Measurements from ENCODE around the gene IL7R.
"Not testable (repeated sequence)": the region's sequence is repeated elsewhere in the genome, so short reads cannot be mapped to it uniquely, and the experiment has no call there.

Gene IL7R

GRCh38 chr5:35879096-35879495, 22.4 kb downstream of the IL7R start:
- H3K36me3 ChIP-seq (ENCODE audit: insufficient read depth, low read length): no peaks in the 10 kb centered on the region
- no peak overlapping the region for H3K27ac ChIP-seq (ENCODE audit: low read depth, low read length)
- H3K4me1 ChIP-seq (ENCODE audit: insufficient read depth, low read length): no peaks in the 10 kb centered on the region
- H3K4me3 ChIP-seq (ENCODE audit: low read depth in 1 of 2, low read length in 2 of 2): no peak overlapping the region
- H3K9ac ChIP-seq (ENCODE audit: low read length): no peak overlapping the region
- no peaks in the 10 kb centered on the region for H3K9me3 ChIP-seq (ENCODE audit: low read length)
- no peaks in the 10 kb centered on the region for H3K27me3 ChIP-seq (ENCODE audit: control insufficient read depth in 1 of 2, insufficient read depth in 2 of 2, low read length in 2 of 2)

GRCh38 chr5:35879649-35880048, 23.0 kb downstream of the IL7R start:
- Histone ChIP-seq H3K4me1 (ENCODE audit: insufficient read depth, low read length) (no peaks in the 10 kb centered on the region), H3K9me3 (ENCODE audit: low read length) (no peaks in the 10 kb centered on the region), H3K27me3 (ENCODE audit: control insufficient read depth in 1 of 2, insufficient read depth in 2 of 2, low read length in 2 of 2) (no peaks in the 10 kb centered on the region), H3K36me3 (ENCODE audit: insufficient read depth, low read length) (no peaks in the 10 kb centered on the region), H3K27ac (ENCODE audit: low read depth, low read length) (no peak overlapping the region), H3K4me3 (ENCODE audit: low read depth in 1 of 2, low read length in 2 of 2) (no peak overlapping the region), H3K9ac (ENCODE audit: low read length) (no peak overlapping the region)

GRCh38 chr5:35880156-35880555, 23.5 kb downstream of the IL7R start:
- no peaks in the 10 kb centered on the region for H3K9me3 ChIP-seq (ENCODE audit: low read length)
- H3K27ac ChIP-seq (ENCODE audit: low read depth, low read length): no peak overlapping the region
- H3K4me3 ChIP-seq (ENCODE audit: low read depth in 1 of 2, low read length in 2 of 2): no peak overlapping the region
- H3K9ac ChIP-seq (ENCODE audit: low read length): no peak overlapping the region
- H3K36me3 ChIP-seq (ENCODE audit: insufficient read depth, low read length): no peaks in the 10 kb centered on the region
- no peaks in the 10 kb centered on the region for H3K4me1 ChIP-seq (ENCODE audit: insufficient read depth, low read length)
- H3K27me3 ChIP-seq (ENCODE audit: control insufficient read depth in 1 of 2, insufficient read depth in 2 of 2, low read length in 2 of 2): no peaks in the 10 kb centered on the region

- Histone ChIP-seq H3K36me3 (ENCODE audit: insufficient read depth, low read length) (no peaks in the 10 kb centered on the region), H3K9me3 (ENCODE audit: low read length) (no peaks in the 10 kb centered on the region), H3K4me1 (ENCODE audit: insufficient read depth, low read length) (no peaks in the 10 kb centered on the region), H3K27me3 (ENCODE audit: control insufficient read depth in 1 of 2, insufficient read depth in 2 of 2, low read length in 2 of 2) (no peaks in the 10 kb centered on the region), H3K4me3 (ENCODE audit: low read depth in 1 of 2, low read length in 2 of 2) (no peak overlapping the region), H3K27ac (ENCODE audit: low read depth, low read length) (no peak overlapping the region), H3K9ac (ENCODE audit: low read length) (no peak overlapping the region)
Observed at GRCh38 chr5:35881758-35882157, 25.1 kb downstream of the IL7R start.

GRCh38 chr5:35884191-35884769, 27.6 kb downstream of the IL7R start:
- H3K36me3 ChIP-seq (ENCODE audit: insufficient read depth, low read length): no peaks in the 10 kb centered on the region
- H3K9ac ChIP-seq (ENCODE audit: low read length): no peak overlapping the region
- no peaks in the 10 kb centered on the region for H3K4me1 ChIP-seq (ENCODE audit: insufficient read depth, low read length)
- H3K27me3 ChIP-seq (ENCODE audit: control insufficient read depth in 1 of 2, insufficient read depth in 2 of 2, low read length in 2 of 2): no peaks in the 10 kb centered on the region
- no peak overlapping the region for H3K27ac ChIP-seq (ENCODE audit: low read depth, low read length)
- H3K9me3 ChIP-seq (ENCODE audit: low read length): no peaks in the 10 kb centered on the region
- H3K4me3 ChIP-seq (ENCODE audit: low read depth in 1 of 2, low read length in 2 of 2): no peak overlapping the region

- no peaks in the 10 kb centered on the region for H3K27me3 ChIP-seq (ENCODE audit: control insufficient read depth in 1 of 2, insufficient read depth in 2 of 2, low read length in 2 of 2)
- H3K27ac ChIP-seq (ENCODE audit: low read depth, low read length): no peak overlapping the region
- no peak overlapping the region for H3K4me3 ChIP-seq (ENCODE audit: low read depth in 1 of 2, low read length in 2 of 2)
- no peaks in the 10 kb centered on the region for H3K9me3 ChIP-seq (ENCODE audit: low read length)
- no peak overlapping the region for H3K9ac ChIP-seq (ENCODE audit: low read length)
- H3K36me3 ChIP-seq (ENCODE audit: insufficient read depth, low read length): no peaks in the 10 kb centered on the region
- H3K4me1 ChIP-seq (ENCODE audit: insufficient read depth, low read length): no peaks in the 10 kb centered on the region
Observed at GRCh38 chr5:35884773-35885172, 28.1 kb downstream of the IL7R start.

- no peaks in the 10 kb centered on the region for H3K9me3 ChIP-seq (ENCODE audit: low read length)
- H3K4me3 ChIP-seq (ENCODE audit: low read depth in 1 of 2, low read length in 2 of 2): no peak overlapping the region
- no peaks in the 10 kb centered on the region for H3K4me1 ChIP-seq (ENCODE audit: insufficient read depth, low read length)
- no peaks in the 10 kb centered on the region for H3K27me3 ChIP-seq (ENCODE audit: control insufficient read depth in 1 of 2, insufficient read depth in 2 of 2, low read length in 2 of 2)
- H3K27ac ChIP-seq (ENCODE audit: low read depth, low read length): no peak overlapping the region
- H3K9ac ChIP-seq (ENCODE audit: low read length): no peak overlapping the region
- no peaks in the 10 kb centered on the region for H3K36me3 ChIP-seq (ENCODE audit: insufficient read depth, low read length)
Observed at GRCh38 chr5:35886381-35886780, 29.7 kb downstream of the IL7R start.

- Histone ChIP-seq H3K9me3 (ENCODE audit: low read length) (no peaks in the 10 kb centered on the region), H3K27me3 (ENCODE audit: control insufficient read depth in 1 of 2, insufficient read depth in 2 of 2, low read length in 2 of 2) (no peaks in the 10 kb centered on the region), H3K4me3 (ENCODE audit: low read depth in 1 of 2, low read length in 2 of 2) (no peak overlapping the region), H3K36me3 (ENCODE audit: insufficient read depth, low read length) (no peaks in the 10 kb centered on the region), H3K4me1 (ENCODE audit: insufficient read depth, low read length) (no peaks in the 10 kb centered on the region), H3K9ac (ENCODE audit: low read length) (no peak overlapping the region), H3K27ac (ENCODE audit: low read depth, low read length) (no peak overlapping the region)
Observed at GRCh38 chr5:35887321-35888100, 30.8 kb downstream of the IL7R start.

- no peak overlapping the region for H3K9ac ChIP-seq (ENCODE audit: low read length)
- no peak overlapping the region for H3K27ac ChIP-seq (ENCODE audit: low read depth, low read length)
- H3K27me3 ChIP-seq (ENCODE audit: control insufficient read depth in 1 of 2, insufficient read depth in 2 of 2, low read length in 2 of 2): no peaks in the 10 kb centered on the region
- no peaks in the 10 kb centered on the region for H3K36me3 ChIP-seq (ENCODE audit: insufficient read depth, low read length)
- H3K4me3 ChIP-seq (ENCODE audit: low read depth in 1 of 2, low read length in 2 of 2): no peak overlapping the region
- no peaks in the 10 kb centered on the region for H3K4me1 ChIP-seq (ENCODE audit: insufficient read depth, low read length)
- no peaks in the 10 kb centered on the region for H3K9me3 ChIP-seq (ENCODE audit: low read length)
Observed at GRCh38 chr5:35890021-35891020, 33.6 kb downstream of the IL7R start.

- not testable (repeated sequence) for H3K4me3 ChIP-seq (ENCODE audit: low read depth in 1 of 2, low read length in 2 of 2); H3K4me1 ChIP-seq (ENCODE audit: insufficient read depth, low read length); H3K27me3 ChIP-seq (ENCODE audit: control insufficient read depth in 1 of 2, insufficient read depth in 2 of 2, low read length in 2 of 2)
Observed at GRCh38 chr5:35892799-35893198, 36.1 kb downstream of the IL7R start.

GRCh38 chr5:35894131-35894530, 37.4 kb downstream of the IL7R start:
- H3K9ac ChIP-seq (ENCODE audit: low read length): no peak overlapping the region
- no peaks in the 10 kb centered on the region for H3K9me3 ChIP-seq (ENCODE audit: low read length)
- H3K27ac ChIP-seq (ENCODE audit: low read depth, low read length): no peak overlapping the region
- no peak overlapping the region for H3K4me3 ChIP-seq (ENCODE audit: low read depth in 1 of 2, low read length in 2 of 2)
- H3K4me1 ChIP-seq (ENCODE audit: insufficient read depth, low read length): no peaks in the 10 kb centered on the region
- no peaks in the 10 kb centered on the region for H3K36me3 ChIP-seq (ENCODE audit: insufficient read depth, low read length)
- H3K27me3 ChIP-seq (ENCODE audit: control insufficient read depth in 1 of 2, insufficient read depth in 2 of 2, low read length in 2 of 2): no peaks in the 10 kb centered on the region

More at GRCh38 chr5:35892799-35893198, 36.1 kb downstream of the IL7R start:
- H3K27ac ChIP-seq (ENCODE audit: low read depth, low read length); H3K9ac ChIP-seq (ENCODE audit: low read length); H3K9me3 ChIP-seq (ENCODE audit: low read length); H3K36me3 ChIP-seq (ENCODE audit: insufficient read depth, low read length): not testable (repeated sequence)

All from muscle layer of colon (tissue), 2 donors.